HG03108 (cell line): ENCODE data around the gene PSMA1.
"Not testable (repeated sequence)": the region's sequence is repeated elsewhere in the genome, so short reads cannot be mapped to it uniquely, and the experiment has no call there.

Experiments
- ATAC-seq: cut with Tn5 transposase; IDR thresholded peaks from one replicate; pipeline ENCODE4 v1.9.1; 2021; ENCODE audit warnings: moderate library complexity; ENCODE audit not compliant: unreplicated experiment

PSMA1 gene

DNA sequence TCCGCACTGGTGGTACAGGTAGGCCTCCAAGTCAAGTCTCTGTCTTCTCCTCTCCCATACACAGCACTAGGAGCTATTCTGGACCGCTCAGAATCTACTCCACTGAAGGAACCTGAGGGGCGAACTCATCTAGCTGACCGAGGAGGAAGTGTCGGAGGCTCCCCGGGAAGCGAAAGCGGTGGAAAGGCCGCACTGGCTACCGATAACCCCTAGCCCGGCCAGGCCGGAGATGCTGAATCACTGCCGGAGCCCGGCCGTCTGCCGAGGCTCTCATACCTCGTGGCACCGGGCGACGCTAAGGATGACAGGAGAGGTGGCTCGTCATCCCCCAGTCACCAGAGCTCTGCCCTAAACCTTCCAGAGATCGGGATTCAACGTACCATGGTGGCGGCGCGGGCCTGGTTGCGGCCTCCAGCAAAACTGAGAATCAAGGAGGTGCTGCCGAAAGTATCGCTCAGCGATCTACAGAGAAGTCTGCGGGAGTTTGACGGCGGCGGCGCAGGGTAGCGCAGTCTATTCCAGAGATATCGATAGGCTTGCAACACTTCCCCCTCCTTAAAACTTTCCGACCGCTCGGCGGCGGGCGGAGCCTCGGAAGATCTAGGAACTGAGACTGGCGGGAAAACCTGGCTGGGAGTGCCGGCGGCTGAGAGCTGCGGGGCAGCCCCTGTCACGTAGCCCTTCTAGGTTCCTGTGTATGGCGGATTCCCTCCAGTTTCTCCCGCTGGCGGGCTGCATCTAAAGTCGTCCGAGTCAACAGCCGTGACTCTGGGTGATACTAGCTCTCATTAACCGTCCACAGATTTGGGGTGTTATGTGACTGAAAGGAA is at the start of gene PSMA1:
Gene PSMA1, minus strand, starts transcription at position 470 of the 830 bp plus-strand sequence. Its CDS starts 87 bp downstream, at position 383.
- peak; percentile 93 for ATAC-seq

DNA sequence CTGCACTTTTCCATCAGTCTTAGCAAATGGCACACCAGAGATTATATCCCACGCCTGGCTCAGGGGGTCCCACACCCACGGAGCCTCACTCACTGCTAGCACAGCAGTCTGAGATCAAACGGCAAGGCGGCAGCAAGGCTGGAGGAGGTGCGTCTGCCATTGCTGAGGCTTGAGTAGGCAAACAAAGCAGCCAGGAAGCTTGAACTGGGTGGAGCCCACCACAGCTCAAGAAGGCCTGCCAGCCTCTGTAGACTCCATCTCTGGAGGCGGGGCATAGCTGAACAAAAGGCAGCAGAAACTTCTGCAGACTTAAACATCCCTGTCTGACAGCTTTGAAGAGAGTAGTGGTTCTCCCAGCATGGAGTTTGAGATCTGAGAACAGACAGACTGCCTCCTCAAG is 49.3 kb upstream of the PSMA1 start:
- not testable (repeated sequence) for ATAC-seq

DNA sequence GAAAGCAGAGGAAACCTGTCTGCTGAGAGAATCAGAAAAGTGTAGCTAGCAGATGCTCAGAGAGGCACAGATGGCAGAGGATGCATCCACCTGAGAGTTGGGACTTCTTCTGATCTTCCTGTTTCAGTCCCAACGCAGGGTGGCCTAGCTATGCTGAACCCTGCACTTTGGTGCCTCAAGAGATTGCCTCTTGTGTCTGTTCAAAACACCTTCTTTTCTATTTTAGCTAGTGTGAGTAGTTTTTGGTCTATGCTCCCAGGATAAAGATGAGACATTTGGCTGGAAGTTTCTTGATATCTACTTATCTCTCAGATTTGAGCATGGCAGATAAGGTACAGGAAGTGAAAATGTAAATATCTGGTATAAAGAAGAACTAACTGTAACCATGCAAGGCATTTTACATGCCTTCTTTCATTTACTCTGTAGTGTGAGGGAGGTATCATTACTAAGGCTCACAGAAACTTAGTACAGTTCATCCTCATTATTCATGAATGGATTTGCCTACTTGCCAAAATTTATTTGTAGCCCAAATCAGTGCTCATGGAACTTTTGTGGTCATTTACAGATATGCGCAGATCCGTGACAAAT is 47.0 kb upstream of the PSMA1 start:
- no peak for ATAC-seq

DNA sequence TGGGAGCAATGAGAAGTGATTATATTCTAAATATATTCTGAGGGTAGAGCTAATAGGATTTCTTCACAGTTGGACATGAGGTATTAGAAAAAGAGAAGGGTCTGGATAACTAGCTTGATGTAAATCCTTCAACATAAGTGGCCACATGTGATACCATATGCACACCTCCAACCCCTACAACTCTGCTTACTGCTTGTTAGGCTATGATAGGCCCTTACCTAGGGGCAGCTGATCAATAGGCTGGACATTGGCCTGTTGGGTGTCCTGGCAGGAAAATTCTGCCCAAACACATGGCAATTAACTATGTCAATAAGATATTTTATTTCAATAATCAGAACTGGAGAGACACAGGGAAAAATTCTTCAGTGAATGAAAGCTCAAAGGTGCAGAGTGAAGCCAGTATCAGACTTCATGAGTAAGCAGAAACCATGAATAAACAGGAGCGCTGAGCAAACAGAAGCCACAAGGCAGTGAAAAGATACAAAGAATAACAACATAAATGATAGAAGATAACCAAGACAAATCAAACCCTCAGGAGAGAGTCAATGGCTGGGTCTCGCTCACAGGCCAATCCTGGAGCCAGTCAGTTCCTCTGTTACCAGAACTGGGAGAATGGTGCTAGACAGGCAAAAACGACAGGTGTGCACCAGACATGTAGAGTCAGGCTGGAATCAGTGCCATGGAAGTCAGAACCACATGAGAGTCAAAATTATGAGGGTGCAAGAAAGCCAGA is 46.3 kb upstream of the PSMA1 start:
- no peak for ATAC-seq

DNA sequence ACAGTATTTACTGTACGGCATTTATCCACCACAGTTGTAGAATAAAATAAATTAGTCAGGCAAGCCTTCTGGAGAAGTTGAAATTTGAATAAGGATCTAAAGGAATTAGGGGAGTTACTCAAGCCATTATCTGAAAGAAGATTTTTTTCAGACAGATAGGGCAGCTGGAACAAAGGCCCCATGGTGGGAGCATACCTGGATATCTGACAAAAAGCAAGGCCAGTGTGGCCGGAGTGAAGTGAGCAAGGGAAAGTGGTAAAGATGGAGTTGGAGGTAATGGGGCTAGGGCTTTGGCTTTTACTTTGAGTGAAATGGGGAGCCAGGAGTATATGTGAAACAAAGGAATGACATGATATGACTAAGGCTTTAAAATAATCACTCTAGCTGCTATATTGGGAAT is 45.7 kb upstream of the PSMA1 start:
- no peak for ATAC-seq

DNA sequence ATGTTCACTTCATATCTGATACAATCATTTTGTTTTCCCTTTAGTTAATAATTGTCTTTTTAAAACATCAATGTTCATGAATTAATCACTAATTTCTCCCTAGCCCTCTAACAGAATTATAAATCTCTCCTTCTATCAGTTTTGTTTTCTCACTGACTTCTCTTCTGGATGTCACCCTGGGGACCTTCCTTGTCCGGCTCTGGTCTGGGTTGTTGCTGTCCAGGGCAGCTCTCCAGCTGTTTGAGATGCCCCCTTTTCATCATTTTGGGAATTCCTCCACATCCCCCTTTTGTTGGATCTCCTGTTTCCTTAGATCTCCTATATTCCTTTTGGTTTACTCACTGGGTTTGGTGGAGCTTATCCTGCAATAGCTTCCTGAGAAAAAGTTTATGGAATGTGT is 35.6 kb upstream of the PSMA1 start:
- no peak for ATAC-seq

DNA sequence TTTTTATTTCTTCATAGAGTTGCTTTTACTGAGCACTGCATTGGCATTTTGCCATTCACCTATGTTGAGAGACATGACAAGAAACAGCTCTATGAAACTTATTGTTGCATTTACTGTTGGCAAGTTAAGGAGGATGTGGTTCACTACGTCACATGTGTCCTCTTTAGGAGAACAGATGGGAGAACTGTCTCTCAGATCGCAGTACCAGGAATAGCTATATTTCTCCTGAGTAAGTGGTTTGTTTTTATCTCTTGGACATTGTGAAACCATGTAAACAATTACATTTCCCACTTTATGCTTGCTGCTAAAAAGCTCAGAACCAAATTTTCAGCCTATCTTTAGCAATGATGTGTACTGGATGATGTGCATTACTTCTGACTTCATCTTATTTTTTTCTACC is 34.8 kb upstream of the PSMA1 start:
- no peak for ATAC-seq

DNA sequence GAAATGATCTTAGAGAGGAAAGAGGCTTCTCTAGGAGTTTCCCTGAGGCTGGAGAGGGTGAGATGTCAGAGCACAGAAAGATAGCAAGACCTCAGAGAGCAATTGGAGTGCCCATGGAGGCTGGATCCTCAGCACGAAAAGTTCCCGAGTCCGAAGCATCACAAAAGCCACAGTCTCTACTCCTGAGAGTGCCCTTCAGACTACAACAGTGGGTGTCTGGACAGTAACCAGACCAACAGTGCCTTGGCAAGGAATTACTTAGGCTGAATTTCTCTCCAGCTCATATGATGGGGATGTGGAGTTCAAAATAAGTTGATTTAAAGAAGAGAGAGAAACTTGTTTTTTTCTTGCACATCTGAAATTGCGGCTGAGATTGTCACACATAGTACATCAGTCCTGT is 31.9 kb upstream of the PSMA1 start:
- ATAC-seq = no peak

DNA sequence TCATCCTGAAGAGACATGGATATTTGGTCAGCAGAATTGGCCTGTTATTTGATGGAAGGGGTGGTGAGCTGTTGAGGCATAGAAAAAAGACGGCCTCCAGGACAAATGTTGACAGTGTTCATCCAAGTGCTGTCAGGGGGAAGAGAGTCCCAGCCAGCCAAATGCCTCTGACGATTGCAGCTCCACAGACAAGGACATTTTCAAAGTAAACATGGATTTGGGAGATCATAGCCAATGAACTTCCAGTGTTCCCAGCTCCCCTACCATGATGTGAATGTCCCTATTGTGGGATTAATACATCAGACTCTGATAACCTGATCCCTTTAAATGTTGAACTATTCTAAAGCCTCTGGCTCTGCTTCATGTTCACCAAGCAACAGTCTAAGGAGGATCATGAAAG is 31.2 kb upstream of the PSMA1 start:
- no peak for ATAC-seq

DNA sequence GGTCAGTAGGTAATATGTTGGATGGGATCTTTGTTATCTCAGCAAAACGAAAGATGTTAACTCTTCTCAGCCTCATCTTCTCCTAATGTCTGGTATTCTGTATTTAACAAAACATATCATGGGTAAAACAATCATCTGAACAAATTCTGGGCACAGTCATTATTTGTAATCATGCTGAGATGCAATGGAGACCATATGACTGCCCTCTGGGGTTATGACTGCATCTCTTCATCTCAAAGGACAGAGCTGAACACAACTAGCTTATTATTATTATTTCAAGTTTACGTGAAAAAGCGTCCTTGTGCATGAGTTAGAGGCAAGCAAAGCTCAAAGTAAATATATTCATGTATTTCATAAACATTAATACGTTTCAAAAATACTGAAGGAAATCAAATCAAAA is 29.7 kb upstream of the PSMA1 start:
- ATAC-seq = no peak

DNA sequence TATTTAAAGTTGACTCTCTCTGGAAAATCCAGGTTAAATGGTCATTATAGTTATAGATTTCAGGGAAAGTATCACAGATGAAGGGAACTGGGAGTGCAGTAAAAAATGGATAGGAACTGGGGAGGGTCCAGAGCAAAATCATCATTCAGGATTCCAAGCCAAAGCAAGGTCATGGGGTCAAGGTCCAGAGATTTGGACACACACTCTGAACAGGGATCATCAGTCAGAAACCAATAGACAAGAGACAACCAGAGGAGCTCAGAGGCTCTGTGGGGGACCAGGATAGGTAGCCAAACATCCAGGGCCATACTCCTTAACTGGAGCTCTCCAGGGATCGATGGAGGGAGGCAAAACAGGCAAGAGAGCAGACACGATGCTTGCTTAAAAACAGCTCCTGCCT is 27.3 kb upstream of the PSMA1 start:
- no peak for ATAC-seq

DNA sequence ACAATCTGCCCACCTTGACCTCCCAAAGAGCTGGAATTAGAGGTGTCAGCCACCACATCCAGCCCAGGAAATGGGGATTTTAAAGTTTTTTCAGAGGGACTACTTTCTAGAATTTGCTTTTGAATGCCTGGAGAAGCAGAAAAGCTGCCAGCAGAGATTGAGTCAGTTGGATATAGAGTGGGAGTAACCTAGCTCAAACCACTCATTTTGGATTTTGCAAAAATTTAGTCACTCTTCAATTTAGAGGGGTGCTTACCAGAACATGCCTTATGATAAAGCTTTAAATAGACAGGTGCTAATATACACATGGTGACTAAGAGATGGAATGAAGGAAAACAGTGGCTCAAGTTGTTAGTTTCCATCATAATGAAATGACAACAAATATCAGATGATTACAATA is 26.5 kb upstream of the PSMA1 start:
- ATAC-seq = no peak

DNA sequence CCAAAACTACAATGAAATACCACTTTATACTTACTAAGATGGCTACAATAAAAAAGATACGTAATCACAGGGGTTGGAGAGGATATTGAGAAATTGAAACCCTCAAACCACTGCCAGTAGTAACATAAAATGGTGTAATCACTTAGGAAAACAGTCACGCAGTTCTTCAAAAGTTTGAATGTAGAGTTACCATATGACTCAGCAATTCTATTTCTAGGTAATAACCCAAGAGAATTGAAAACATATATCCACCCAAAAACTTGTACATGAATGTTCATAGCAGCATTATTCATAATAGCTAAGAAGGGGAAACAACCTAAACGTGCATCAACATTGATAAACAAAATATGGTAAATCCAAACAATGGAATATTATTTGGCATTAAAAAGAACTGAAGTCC is 24.4 kb upstream of the PSMA1 start:
- ATAC-seq = peak; percentile 86

DNA sequence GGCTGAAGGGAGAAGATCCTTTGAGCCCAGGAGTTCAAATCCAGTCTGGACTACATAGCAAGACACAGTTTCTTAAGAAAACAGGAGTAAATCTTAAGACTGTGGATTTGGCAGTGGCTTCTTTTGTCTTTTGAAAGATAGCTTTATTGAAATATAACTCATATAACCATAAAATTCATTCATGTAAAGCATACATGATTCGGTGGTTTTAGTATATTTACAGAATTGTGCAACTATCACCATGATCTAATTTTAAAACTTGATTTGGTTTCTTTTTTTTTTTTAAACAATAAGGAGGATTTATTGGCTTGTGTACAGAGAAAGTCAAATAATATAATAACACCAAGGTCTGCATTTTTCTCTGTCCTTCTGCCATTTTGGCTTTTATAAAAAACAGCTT is 23.1 kb upstream of the PSMA1 start:
- ATAC-seq = no peak

DNA sequence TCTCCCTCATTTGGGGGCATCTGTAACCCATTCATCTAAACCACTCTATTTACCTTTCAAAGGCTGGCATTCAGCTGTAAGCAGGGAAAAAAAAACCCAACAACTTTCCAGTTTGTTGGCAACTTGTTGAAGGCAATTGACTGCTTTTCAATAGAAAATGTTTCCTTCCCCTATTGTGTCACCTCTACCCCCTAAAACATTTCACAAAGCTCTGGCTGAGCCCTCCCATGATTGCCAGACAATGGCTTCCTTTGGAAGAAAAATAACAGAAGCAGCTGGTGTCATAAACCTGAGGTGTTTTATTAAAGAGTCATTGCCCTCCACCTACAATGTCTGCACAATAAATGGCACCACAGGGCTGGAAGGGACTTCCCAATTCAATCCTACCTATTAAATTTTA is 22.1 kb upstream of the PSMA1 start:
- no peak for ATAC-seq

DNA sequence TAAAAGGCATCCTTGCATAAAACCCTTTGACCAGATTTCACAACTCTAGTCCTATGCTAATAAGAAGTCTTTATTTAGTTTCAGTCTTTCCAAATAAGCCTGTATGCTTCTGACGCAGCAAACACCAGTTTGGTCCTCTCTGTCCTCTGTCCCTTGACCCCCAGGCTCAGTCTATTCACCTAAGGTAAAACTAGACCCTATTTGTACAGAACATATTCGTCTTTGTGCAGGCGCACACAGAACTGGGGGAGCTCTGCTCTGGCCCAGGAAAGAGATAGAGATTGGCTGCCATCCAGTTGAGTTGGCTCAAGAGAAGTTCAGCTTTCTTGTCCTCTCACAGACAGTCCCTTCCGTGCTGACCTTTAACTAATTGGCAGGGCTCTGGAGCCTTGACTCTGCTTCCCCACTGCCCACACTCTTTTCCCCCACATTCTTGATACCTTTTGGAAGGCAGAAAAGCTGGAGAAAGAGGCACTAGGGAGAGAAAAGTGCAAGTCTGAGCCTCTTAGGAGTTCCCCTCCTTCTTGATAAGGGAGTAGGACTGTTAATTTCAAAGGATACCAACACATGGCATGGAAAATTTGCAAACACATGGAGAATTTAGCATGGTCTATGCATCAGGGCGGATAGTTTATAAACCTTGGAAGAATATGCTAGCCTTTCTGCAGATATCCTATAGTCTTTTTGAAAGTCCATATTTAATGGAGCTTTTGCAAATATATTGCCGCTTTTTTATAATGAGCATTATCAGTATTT is 21.2 kb upstream of the PSMA1 start:
- ATAC-seq = no peak

DNA sequence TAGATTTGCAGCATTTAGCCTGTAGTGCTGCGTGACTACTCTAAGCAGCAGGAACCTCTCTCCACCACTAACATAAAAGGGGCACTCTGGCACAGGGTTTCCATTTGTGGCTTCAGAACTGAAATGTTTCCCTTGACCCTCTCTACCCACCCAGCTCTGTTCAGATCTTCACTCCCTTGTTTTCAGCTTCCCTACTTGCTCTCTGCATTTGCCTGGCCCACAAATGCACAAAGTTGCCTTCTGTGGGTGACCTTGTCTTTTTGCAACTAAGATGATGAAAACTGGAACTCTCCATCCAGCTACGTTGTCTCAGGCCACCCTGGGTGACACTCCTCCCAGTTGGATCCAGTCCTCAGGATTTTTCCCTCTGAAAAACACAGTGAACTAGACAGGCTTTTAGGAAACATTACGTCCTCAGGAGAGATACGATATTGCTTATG is 19.8 kb upstream of the PSMA1 start:
- ATAC-seq = no peak

DNA sequence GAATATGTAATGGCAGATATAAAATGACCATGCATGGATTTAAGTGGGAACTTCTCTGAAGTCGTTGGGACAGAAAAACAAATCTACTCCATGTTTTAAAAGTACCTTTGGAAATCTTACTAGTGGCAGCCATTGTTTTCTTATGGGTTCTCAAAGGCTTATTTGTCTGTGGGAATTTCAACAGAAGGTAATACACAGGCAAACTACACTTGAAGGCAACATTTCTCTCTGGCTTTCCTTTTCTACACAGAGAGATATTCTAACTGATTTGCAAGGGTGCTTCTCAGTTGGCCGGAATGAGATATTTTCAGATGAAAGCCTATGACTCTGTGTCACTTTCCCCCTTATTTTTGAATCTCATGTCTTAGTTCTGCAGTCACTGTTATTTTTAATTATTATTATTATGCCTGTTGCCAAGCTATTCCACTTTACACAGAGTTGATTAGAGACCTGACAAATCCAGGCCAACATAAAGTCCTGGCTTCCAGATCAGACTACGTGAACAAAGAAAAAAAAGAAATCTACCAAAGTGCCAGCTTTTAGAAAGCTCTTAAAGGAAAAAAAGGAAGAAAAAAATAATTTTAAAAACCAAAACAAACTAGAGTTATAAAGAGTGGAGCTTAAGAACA is 18.9 kb upstream of the PSMA1 start:
- ATAC-seq = no peak

DNA sequence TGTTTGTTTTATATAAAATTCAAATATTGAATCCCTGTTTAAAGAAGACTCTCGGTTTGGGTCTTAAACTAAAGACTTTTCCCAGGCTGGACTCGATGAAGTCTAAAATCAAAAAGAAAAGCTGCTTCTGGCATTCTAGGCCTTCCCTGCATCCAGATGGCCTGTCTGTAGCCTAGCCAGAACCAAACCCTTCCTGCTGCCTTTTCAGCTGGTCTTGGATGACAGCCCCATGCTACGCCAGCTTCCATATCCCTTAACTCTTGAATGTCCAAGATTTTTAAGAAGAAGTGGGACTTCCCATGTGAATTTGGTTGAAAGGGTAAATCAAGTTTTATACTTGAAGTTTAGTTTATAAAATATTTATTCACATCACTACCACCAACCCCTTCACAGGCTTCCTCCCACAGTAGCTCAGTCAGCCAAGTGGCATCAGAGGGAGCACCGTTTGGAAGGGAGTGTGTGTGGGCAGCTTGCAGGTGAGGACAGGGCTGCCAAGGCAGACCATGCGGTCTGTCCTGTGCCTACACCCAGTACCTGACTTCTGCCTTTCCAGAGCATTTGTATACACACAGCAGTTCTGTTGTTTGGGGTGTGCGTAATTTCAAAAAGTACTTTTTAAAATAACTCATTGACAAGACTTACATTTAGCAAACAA is 18.2 kb upstream of the PSMA1 start:
- no peak for ATAC-seq

DNA sequence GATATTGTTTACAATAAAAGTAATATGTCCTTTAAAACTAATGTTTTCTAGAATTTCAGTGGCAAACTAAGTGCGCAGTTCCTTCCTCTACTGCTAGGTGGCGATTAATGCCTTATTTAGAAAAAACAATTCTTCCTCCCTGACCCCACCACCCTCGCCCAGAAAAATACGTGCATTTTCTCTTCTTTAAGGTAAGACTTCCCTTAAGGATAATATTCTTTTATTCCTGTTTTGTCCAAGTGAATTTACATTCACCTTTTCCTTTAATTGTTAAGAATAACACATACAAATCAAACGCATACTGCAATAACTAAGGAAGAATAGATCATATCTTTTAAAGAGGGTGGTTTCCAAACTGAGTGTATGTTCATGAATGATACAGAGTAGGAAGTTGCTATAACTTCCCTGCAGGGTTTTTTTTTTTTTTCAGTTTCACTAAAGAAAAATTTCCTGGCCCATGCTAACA is 17.0 kb upstream of the PSMA1 start:
- no peak for ATAC-seq
